ENCODE data around the gene SOX2. TPM values are rescaled to one million over a fixed set of nuclear protein-coding genes. Genes with fewer than 3 reads are reported as not detected.

Gene SOX2
- total RNA-seq, 1 donor from 2014 or later = not detected

GRCh38 chr3:181715571-181716340 lies 4.0 kb downstream of the SOX2 start:
- no peak overlapping the region for H3K4me3 Mint-ChIP-seq
- intact Hi-C loops (cut with micrococcal nuclease) = loop anchor here (10.0 kb wide), 1 partner anchor 1669 kb away; no protein-coding TSS in a partner anchor
- no peaks in the 10 kb centered on the region for H3K36me3 Mint-ChIP-seq (ENCODE audit: low read depth)
- CTCF ChIA-PET = no interaction called here
- TF ChIP-seq CTCF (IDR thresholded peaks at IDR 0.05) = no peak
- H3K27me3 Mint-ChIP-seq = peaks cover 60% of the 10 kb centered on the region
- POLR2A ChIA-PET = no interaction called here
- ATAC-seq (ENCODE audit: low read depth) = no peak
- peaks cover 5% of the 10 kb centered on the region for H3K9me3 Mint-ChIP-seq
- no peak overlapping the region for H3K27ac Mint-ChIP-seq
- peaks cover 4% of the 10 kb centered on the region for H3K4me1 Mint-ChIP-seq
- no peak for DNase-seq

- Mint-ChIP-seq H3K36me3 (ENCODE audit: low read depth) (no peaks in the 10 kb centered on the region), H3K27me3 (peaks cover 71% of the 10 kb centered on the region), H3K9me3 (peaks cover 5% of the 10 kb centered on the region), H3K27ac (no peak overlapping the region), H3K4me1 (peaks cover 4% of the 10 kb centered on the region), H3K4me3 (no peak overlapping the region)
- DNase-seq = no peak
- intact Hi-C loops (cut with micrococcal nuclease) = loop anchor here (10.0 kb wide), 1 partner anchor 1668 kb away; no protein-coding TSS in a partner anchor
- no peak for TF ChIP-seq CTCF (IDR thresholded peaks at IDR 0.05)
- ChIA-PET CTCF (no interaction called here), POLR2A (interaction anchor here (0.7 kb wide), 1 partner anchor 369 kb away, joined by 8 read pairs; no protein-coding TSS in a partner anchor)
- no peak for ATAC-seq (ENCODE audit: low read depth)
These were observed 5.2 kb downstream of the SOX2 start for GRCh38 chr3:181716966-181717365.

GRCh38 chr3:181717549-181718171 lies 5.9 kb downstream of the SOX2 start:
- Mint-ChIP-seq H3K4me1 (peaks cover 2% of the 10 kb centered on the region), H3K27me3 (peaks cover 78% of the 10 kb centered on the region), H3K36me3 (ENCODE audit: low read depth) (no peaks in the 10 kb centered on the region), H3K27ac (no peak overlapping the region), H3K4me3 (no peak overlapping the region), H3K9me3 (peaks cover 5% of the 10 kb centered on the region)
- ChIA-PET POLR2A (no interaction called here), CTCF (interaction anchor here (1.4 kb wide), 1 partner anchor 9 kb away, joined by 6 read pairs; no protein-coding TSS in a partner anchor)
- TF ChIP-seq CTCF (IDR thresholded peaks at IDR 0.05) = no peak
- DNase-seq (no peak), ATAC-seq (ENCODE audit: low read depth) (no peak)
- intact Hi-C loops (cut with micrococcal nuclease) = loop anchor here (10.0 kb wide), 1 partner anchor 1667 kb away; no protein-coding TSS in a partner anchor

GRCh38 chr3:181718369-181718768 lies 6.6 kb downstream of the SOX2 start:
- H3K27me3 Mint-ChIP-seq = peaks cover 81% of the 10 kb centered on the region
- POLR2A ChIA-PET = no interaction called here
- CTCF ChIA-PET = interaction anchor here (1.4 kb wide), 1 partner anchor 9 kb away, joined by 6 read pairs; no protein-coding TSS in a partner anchor
- no peak overlapping the region for H3K4me3 Mint-ChIP-seq
- ATAC-seq (ENCODE audit: low read depth) (no peak), DNase-seq (no peak)
- TF ChIP-seq CTCF (IDR thresholded peaks at IDR 0.05) = no peak
- H3K4me1 Mint-ChIP-seq = no peaks in the 10 kb centered on the region
- H3K36me3 Mint-ChIP-seq (ENCODE audit: low read depth) = no peaks in the 10 kb centered on the region
- H3K9me3 Mint-ChIP-seq = peaks cover 3% of the 10 kb centered on the region
- no peak overlapping the region for H3K27ac Mint-ChIP-seq
- intact Hi-C loops (cut with micrococcal nuclease) = loop anchor here (10.0 kb wide), 1 partner anchor 1666 kb away; no protein-coding TSS in a partner anchor
